GM23338 (cell line): ENCODE measurements around the gene RRP36. TPM values are rescaled to one million over a fixed set of nuclear protein-coding genes. Genes with fewer than 3 reads are reported as not detected.

ENCODE experiments used
- ATAC-seq: fragments of 200-7000 bp; cut with Tn5 transposase; 3 replicates; pipeline ENCODE4 v1.9.1; 2020
- DNase-seq: peaks from one replicate; pipeline ENCODE4 v3.0.0-alpha.2; 2015; ENCODE audit warnings: low spot score
- H2AFZ ChIP-seq: fragments of 200-600 bp; sonication (generic); 2 replicates; pipeline ENCODE4 v1.8.0; 2016; ENCODE audit warnings: antibody characterized with exemption, mild to moderate bottlenecking, moderate library complexity
- H3F3A ChIP-seq: fragments of 200-600 bp; sonication (generic); replicated peaks from 2 replicates; pipeline ENCODE4 v1.8.0; 2017; ENCODE audit warnings: antibody characterized with exemption, mixed run types, low read depth
- H3K27ac ChIP-seq: fragments of 200-600 bp; sonication (generic); 2 replicates; pipeline ENCODE4 v1.6.1; 2016; ENCODE audit warnings: low read depth
- H3K27me3 ChIP-seq: fragments of 200-600 bp; sonication (generic); 2 replicates; pipeline ENCODE4 v1.8.0; 2016; ENCODE audit warnings: mild to moderate bottlenecking, mixed run types, moderate library complexity; ENCODE audit not compliant: insufficient read depth
- H3K36me3 ChIP-seq: fragments of 200-600 bp; sonication (generic); 2 replicates; pipeline ENCODE4 v1.8.0; 2016; ENCODE audit warnings: mild to moderate bottlenecking; ENCODE audit not compliant: insufficient read depth
- H3K4me1 ChIP-seq: fragments of 200-600 bp; sonication (generic); 2 replicates; pipeline ENCODE4 v1.8.0; 2016; ENCODE audit warnings: mild to moderate bottlenecking, moderate library complexity; ENCODE audit not compliant: insufficient read depth
- H3K4me2 ChIP-seq: fragments of 200-600 bp; sonication (generic); 2 replicates; pipeline ENCODE4 v1.7.1; 2017; ENCODE audit warnings: mixed run types
- H3K4me3 ChIP-seq: fragments of 200-600 bp; sonication (generic); 2 replicates; pipeline ENCODE4 v1.6.1; 2016; ENCODE audit warnings: mixed run types
- H3K79me2 ChIP-seq: fragments of 200-600 bp; sonication (generic); replicated peaks from 2 replicates; pipeline ENCODE4 v1.8.0; 2017; ENCODE audit warnings: mild to moderate bottlenecking; ENCODE audit not compliant: insufficient read depth
- H3K9me2 ChIP-seq: fragments of 200-600 bp; sonication (generic); 2 replicates; pipeline ENCODE4 v1.8.0; 2017; ENCODE audit not compliant: insufficient read depth
- H4K20me1 ChIP-seq: fragments of 200-600 bp; sonication (generic); replicated peaks from 2 replicates; pipeline ENCODE4 v1.8.0; 2017; ENCODE audit warnings: mild to moderate bottlenecking; ENCODE audit not compliant: insufficient read depth
- H3K27ac Mint-ChIP-seq: 2 replicates; pipeline ENCODE4 v1.8.0; 2020; ENCODE audit warnings: inconsistent platforms, mild to moderate bottlenecking, moderate library complexity, mixed read lengths
- H3K27me3 Mint-ChIP-seq: 3 replicates; pipeline ENCODE4 v1.8.0; 2022; ENCODE audit warnings: low read depth, mild to moderate bottlenecking, moderate library complexity, mixed read lengths, inconsistent platforms; ENCODE audit not compliant: insufficient read depth, poor library complexity
- H3K36me3 Mint-ChIP-seq: 3 replicates; pipeline ENCODE4 v1.8.0; 2021; ENCODE audit warnings: low read depth, mild to moderate bottlenecking, inconsistent platforms, moderate library complexity, mixed read lengths
- H3K4me1 Mint-ChIP-seq: 3 replicates; pipeline ENCODE4 v1.8.0; 2020; ENCODE audit warnings: mild to moderate bottlenecking, inconsistent platforms, mixed read lengths
- H3K4me3 Mint-ChIP-seq: 3 replicates; pipeline ENCODE4 v1.8.0; 2021; ENCODE audit warnings: moderate library complexity, mild to moderate bottlenecking, inconsistent platforms, mixed read lengths
- H3K9me3 Mint-ChIP-seq: 3 replicates; pipeline ENCODE4 v1.8.0; 2020; ENCODE audit warnings: moderate library complexity, mild to moderate bottlenecking, inconsistent platforms, mixed read lengths
- CREB1 ChIP-seq: fragments of 250-450 bp; sonication (Bioruptor Pico); IDR thresholded peaks from 2 replicates; pipeline ENCODE4 v1.5.0; 2020; ENCODE audit warnings: low read depth, mild to moderate bottlenecking, moderate library complexity
- EZH2 ChIP-seq: fragments of 200-600 bp; sonication (generic); IDR thresholded peaks from one replicate; pipeline ENCODE4 v1.8.0; 2017; ENCODE audit warnings: antibody characterized with exemption, mild to moderate bottlenecking, low read depth; ENCODE audit not compliant: unreplicated experiment
- JUNB ChIP-seq: IDR thresholded peaks from one replicate; pipeline ENCODE4 v1.6.1; 2016; ENCODE audit warnings: antibody characterized with exemption; ENCODE audit not compliant: unreplicated experiment
- POLR2AphosphoS5 ChIP-seq: IDR thresholded peaks from 2 replicates; pipeline ENCODE4 v1.6.1; 2016; ENCODE audit warnings: antibody characterized with exemption, low read depth
- STAT1 ChIP-seq: IDR thresholded peaks from one replicate; pipeline ENCODE4 v1.6.1; 2016; ENCODE audit warnings: antibody characterized with exemption; ENCODE audit not compliant: unreplicated experiment
- ZNF331 ChIP-seq: fragments of 250-450 bp; sonication (Bioruptor Pico); IDR thresholded peaks from 2 replicates; pipeline ENCODE4 v1.5.0; 2020; ENCODE audit warnings: low read depth, mild to moderate bottlenecking, moderate library complexity
- polyA plus RNA-seq: library from polyadenylated mRNA; unstranded; fragments of >200 nt; fragmentation: Nextera tagmentation; extraction: Ambion mirVana; gene quantifications from 2 replicates; pipeline ENCODE4 v1.2.1, GENCODE V29; 2016
- total RNA-seq: library from RNA; depleted of rRNA; stranded (reverse); fragments of >200 nt; shearing (Covaris generic); gene quantifications from 2 replicates; pipeline ENCODE4 v1.2.3, GENCODE V29; 2014
- TF ChIP-seq, protein P1 (sequence below): fragments of 250-450 bp; sonication (Bioruptor Pico); IDR thresholded peaks from 2 replicates; pipeline ENCODE4 v1.5.0; 2020; ENCODE audit warnings: mild to moderate bottlenecking, moderate library complexity
- TF ChIP-seq, protein P2 (sequence below): IDR thresholded peaks from 2 replicates; pipeline ENCODE4 v1.6.1; 2016; ENCODE audit warnings: antibody characterized with exemption

RRP36 gene
- total and polyA plus RNA-seq, 2 experiments from 2014 or later, result 64.7 to 106 TPM

DNA sequence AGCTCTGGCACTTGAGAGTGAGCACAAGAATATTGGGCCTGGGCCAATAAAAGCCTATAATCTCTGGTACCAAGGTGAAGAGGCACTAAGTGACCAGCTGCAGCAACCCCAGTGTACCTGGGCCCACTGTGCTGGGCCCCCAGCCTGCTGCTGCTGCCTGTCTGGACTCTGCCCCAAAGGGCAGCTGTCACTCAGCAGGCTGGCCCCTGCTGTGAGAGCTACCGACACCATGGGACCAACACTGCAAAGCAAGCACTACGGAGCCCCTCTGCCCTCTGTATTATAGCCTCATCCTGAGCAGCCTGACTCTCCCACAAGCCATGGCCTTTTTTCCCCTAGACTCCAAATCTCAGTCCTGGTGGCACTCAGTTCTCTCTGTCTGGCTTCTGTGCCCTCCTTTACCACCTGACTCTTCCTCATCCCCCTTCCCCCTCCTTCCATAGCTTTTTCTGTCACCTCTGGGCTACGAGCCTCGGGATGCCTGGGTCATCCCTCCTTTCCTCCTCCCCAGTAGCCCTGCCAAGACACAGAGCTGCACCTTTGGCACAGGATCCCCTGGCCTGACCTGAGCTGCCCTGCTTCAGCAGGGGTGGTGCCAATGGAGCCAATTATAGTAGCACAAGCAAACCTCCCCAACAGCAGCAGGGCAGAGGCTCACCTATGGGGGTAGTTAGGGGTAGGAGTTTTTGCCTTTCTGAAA lies 14.2 kb downstream of the RRP36 start (continued):
- TF ChIP-seq, protein P1, sequence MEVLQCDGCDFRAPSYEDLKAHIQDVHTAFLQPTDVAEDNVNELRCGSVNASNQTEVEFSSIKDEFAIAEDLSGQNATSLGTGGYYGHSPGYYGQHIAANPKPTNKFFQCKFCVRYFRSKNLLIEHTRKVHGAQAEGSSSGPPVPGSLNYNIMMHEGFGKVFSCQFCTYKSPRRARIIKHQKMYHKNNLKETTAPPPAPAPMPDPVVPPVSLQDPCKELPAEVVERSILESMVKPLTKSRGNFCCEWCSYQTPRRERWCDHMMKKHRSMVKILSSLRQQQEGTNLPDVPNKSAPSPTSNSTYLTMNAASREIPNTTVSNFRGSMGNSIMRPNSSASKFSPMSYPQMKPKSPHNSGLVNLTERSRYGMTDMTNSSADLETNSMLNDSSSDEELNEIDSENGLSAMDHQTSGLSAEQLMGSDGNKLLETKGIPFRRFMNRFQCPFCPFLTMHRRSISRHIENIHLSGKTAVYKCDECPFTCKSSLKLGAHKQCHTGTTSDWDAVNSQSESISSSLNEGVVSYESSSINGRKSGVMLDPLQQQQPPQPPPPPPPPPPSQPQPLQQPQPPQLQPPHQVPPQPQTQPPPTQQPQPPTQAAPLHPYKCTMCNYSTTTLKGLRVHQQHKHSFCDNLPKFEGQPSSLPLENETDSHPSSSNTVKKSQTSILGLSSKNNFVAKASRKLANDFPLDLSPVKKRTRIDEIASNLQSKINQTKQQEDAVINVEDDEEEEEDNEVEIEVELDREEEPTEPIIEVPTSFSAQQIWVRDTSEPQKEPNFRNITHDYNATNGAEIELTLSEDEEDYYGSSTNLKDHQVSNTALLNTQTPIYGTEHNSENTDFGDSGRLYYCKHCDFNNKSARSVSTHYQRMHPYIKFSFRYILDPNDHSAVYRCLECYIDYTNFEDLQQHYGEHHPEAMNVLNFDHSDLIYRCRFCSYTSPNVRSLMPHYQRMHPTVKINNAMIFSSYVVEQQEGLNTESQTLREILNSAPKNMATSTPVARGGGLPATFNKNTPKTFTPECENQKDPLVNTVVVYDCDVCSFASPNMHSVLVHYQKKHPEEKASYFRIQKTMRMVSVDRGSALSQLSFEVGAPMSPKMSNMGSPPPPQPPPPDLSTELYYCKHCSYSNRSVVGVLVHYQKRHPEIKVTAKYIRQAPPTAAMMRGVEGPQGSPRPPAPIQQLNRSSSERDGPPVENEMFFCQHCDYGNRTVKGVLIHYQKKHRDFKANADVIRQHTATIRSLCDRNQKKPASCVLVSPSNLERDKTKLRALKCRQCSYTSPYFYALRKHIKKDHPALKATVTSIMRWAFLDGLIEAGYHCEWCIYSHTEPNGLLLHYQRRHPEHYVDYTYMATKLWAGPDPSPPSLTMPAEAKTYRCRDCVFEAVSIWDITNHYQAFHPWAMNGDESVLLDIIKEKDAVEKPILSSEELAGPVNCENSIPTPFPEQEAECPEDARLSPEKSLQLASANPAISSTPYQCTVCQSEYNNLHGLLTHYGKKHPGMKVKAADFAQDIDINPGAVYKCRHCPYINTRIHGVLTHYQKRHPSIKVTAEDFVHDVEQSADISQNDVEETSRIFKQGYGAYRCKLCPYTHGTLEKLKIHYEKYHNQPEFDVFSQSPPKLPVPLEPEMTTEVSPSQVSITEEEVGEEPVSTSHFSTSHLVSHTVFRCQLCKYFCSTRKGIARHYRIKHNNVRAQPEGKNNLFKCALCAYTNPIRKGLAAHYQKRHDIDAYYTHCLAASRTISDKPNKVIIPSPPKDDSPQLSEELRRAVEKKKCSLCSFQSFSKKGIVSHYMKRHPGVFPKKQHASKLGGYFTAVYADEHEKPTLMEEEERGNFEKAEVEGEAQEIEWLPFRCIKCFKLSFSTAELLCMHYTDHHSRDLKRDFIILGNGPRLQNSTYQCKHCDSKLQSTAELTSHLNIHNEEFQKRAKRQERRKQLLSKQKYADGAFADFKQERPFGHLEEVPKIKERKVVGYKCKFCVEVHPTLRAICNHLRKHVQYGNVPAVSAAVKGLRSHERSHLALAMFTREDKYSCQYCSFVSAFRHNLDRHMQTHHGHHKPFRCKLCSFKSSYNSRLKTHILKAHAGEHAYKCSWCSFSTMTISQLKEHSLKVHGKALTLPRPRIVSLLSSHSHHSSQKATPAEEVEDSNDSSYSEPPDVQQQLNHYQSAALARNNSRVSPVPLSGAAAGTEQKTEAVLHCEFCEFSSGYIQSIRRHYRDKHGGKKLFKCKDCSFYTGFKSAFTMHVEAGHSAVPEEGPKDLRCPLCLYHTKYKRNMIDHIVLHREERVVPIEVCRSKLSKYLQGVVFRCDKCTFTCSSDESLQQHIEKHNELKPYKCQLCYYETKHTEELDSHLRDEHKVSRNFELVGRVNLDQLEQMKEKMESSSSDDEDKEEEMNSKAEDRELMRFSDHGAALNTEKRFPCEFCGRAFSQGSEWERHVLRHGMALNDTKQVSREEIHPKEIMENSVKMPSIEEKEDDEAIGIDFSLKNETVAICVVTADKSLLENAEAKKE (CRISPR knock-in tag), result no peak

DNA sequence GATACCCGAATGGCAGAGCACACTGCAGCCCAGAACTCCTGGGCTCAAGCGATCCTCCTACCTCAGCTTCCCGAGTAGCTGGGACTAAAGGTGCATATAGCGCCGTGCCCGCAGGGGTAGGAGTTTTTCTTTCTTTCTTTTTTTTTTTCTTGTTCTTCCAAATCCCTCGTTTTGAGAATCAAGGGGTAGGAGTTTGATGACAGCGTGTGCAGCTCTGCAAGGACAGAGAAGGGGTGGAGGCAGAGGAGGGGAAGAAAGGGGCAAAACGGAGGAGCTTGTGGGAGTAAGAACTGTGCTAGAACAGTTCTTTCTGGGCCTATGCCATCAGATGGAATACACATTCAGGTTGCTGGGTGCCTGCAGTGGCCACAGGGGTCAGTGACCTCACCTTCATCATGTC lies 15.3 kb downstream of the RRP36 start:
- Mint-ChIP-seq H3K27ac (no peak overlapping the region), H3K4me3 (no peak overlapping the region), H3K27me3 (peaks cover 3% of the 10 kb centered on the region), H3K9me3 (no peaks in the 10 kb centered on the region), H3K4me1 (no peaks in the 10 kb centered on the region), H3K36me3 (peaks cover 56% of the 10 kb centered on the region)
- H3K36me3 ChIP-seq, result 0 out of 2 replicates have a peak, but pooled peaks cover 3% of the 10 kb centered on the region
- H2AFZ ChIP-seq, result no peak overlapping the region
- H4K20me1 ChIP-seq, result peaks cover 6% of the 10 kb centered on the region; the same call in 1 of the 2 replicates
- H3K4me3 ChIP-seq, result no peak overlapping the region
- no peak overlapping the region for H3K4me2 ChIP-seq
- no peak overlapping the region for H3K27ac ChIP-seq
- no peak for DNase-seq
- no peaks in the 10 kb centered on the region for H3K79me2 ChIP-seq
- no peak for ATAC-seq
- H3K4me1 ChIP-seq, result no peaks in the 10 kb centered on the region
- no peaks in the 10 kb centered on the region for H3K9me2 ChIP-seq
- H3K27me3 ChIP-seq, result no peaks in the 10 kb centered on the region
- 0 out of 2 replicates have a peak, but pooled peaks cover 8% of the 10 kb centered on the region for H3F3A ChIP-seq
- TF ChIP-seq STAT1 (no peak), EZH2 (no peak), ZNF331 (no peak), POLR2AphosphoS5 (no peak), CREB1 (no peak), JUNB (no peak)
- TF ChIP-seq, protein P1 (CRISPR knock-in tag), result no peak
- TF ChIP-seq, protein P2, sequence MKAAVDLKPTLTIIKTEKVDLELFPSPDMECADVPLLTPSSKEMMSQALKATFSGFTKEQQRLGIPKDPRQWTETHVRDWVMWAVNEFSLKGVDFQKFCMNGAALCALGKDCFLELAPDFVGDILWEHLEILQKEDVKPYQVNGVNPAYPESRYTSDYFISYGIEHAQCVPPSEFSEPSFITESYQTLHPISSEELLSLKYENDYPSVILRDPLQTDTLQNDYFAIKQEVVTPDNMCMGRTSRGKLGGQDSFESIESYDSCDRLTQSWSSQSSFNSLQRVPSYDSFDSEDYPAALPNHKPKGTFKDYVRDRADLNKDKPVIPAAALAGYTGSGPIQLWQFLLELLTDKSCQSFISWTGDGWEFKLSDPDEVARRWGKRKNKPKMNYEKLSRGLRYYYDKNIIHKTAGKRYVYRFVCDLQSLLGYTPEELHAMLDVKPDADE, result no peak
